GM15510 (cell line): ENCODE results near the gene GLT6D1.

Experiments
- POLR2A ChIP-seq: IDR thresholded peaks from 3 replicates; pipeline ENCODE4 v1.6.1; 2011; ENCODE audit warnings: borderline replicate concordance; ENCODE audit not compliant: insufficient read length; ENCODE audit errors: extremely low read depth

The GLT6D1 gene

DNA sequence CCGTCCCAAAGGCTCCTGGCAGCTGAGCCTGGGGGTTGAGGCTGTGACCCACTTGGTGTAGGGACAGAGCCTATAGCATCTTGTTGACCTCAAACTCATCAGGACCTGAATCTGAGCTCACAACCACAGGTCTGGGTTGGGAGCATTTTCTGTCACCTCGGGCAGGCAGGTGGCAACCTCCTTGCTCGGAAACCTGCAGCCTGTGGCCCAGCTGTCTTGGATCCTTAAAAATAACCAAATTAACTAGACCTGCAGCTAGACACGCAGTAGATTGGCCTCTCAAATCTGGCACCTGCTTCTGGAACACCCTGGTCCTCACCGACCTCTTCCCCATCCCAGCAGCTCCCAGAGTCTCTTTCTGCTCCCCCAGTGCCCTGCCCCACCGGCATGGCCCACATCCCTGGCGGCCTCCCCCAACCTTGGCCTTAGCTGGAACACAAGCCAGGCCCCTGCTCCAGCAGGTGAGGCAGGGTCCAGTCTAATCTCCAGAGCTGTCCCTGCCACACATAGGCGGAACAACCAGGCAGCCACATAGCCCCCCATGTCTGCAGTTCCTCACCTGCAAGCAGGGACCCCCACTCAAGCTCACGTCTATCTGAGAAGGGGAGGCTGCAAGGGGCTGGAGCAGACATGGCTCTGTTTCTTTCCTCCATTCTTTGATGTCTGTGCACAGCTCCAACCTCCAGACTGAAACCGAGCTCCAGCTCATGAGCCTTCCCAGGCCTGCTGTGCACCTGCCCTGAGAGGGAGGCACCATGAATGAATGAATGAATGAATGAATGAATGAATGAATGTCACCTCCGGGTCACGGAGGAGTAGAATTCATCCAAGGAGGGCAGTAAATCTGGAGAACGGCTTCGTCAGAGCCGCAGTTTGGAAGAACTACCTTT is 49.5 kb downstream of the GLT6D1 start:
- TF ChIP-seq POLR2A: no peak

DNA sequence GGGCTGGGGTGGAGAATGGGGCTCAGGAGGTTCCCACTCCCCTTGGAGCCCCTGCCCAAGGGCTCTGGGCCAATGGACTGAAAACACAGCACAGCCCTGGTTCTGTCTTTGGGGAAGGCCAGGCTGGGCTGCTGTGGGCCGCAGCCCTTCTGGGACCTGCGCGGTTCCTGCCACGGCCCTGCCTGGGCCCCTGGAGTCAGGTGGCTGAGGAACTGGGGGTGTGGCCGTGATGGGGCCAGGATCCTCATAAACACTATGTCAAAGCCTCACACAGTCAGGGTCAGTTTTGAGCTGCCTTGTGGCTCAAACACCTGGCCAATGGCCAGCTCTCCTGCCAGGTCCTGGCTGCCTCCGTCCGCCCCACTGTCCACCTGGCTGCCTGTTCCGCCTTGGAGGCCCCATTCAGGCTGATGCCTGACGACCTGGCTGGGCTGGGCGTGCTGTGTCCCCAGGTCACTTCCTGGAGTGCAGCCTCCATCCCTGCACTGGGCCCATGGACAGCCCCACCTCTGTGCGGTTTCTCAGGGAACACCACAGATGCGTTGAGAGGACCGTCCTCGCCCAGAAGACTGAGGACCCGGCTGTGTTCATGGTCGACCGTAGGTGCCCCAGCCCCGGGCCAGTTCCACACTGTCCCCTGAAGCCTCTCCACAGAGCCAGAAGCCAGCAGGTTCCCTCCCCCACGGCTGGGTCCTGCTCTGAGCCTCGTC is 50.3 kb downstream of the GLT6D1 start:
- TF ChIP-seq POLR2A: no peak

DNA sequence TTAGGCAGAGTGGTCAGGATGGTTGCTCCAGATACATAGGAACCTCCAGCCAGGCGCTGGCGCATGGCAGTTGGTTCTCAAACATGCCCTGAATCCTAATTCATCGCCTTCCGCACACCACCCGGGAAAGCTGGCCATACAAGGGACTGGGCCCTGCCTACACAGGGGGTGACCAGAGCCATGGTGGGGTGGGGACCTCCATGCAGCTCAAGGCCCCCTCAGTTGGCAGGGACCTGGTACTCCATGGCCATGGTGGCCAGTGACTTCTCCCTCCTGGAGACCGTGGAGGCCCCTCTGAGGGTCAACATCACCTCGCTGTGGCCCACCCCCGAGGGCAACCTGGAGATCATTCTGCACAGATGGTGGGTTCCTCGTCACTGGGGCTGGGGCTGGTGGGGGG is 51.0 kb downstream of the GLT6D1 start:
- TF ChIP-seq POLR2A: no peak

DNA sequence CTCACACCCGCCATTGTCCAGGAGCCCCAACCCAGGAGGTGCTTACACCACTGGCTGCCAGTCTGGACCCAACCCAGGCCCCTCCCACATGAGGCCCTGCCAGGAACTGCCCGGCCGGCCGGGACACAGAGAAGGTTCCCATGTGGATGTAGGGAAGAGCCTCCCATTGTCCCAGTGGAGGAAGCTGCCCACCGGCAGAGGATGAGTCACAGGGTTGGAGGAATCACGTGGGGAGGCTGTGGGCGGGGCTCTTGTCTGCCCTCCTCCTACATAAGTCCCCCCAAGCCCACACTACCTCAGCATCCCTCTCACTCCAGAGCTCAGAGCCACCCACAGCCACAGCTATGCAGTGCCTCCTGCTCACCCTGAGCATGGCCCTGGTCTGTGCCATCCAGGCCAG is 51.7 kb downstream of the GLT6D1 start:
- no peak for TF ChIP-seq POLR2A

DNA sequence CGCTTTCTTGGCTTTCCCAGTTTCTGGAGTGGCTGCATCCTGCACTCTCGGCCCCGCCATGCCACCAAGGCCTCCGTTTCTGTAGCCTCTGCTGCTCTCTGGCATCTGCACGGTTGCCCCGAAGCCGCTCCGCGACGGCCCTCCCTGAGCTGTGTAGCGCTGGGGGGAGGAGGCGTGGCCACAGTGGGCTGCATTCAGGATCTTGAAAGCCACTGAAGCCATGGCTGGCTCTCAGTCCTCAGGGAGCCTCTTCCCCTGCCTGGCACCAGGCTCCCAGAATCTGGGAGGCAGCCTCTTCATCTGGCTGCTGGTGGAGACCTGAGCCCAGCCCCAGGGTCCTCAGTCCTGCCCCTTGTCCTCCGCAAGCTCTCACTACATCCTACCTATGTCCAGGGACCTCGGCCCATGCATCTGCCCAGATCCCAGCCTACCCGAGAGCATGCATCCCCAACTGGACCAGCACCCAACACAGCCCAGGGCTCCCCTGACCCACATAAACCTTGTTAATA is 52.7 kb downstream of the GLT6D1 start:
- no peak for TF ChIP-seq POLR2A

DNA sequence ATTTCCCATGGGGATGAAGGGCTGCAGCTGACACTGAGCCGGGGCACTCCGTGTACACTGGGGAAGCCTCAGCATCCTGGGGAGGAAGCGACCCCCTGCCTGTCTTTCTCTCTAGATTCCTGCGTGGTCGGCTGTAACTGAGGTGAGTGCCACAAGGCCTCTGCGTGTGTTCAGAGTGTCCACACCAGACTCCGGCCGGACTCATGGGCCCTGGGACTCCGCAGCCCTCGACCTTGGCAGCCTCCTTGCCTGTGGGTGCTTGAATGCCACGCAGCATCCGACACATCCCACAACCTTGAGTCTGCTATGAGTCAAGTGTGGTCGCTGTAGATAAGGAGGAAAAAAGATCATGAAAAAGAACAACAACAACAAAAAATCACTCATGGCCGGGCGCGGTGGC is 54.4 kb downstream of the GLT6D1 start:
- TF ChIP-seq POLR2A: no peak

DNA sequence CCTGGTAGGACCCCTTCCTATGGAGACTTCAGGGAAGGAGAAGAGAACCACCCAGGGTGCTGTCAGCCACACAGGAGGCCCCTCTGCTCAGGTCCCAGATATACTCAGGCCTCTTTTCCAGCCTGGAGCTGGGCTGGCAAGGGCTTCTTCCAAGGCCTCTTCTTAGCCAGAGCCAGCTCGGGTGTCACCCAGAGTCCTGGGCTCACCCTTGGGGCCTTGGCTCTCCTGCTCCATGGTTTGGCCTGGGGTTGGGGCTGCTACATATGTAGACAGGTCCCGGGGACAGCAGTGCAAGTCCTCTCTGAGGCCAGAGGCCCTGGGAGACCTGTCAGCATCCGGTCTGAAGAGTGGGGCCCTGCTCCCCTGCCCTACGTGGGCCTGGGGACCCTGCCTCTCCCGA is 55.0 kb downstream of the GLT6D1 start:
- no peak for TF ChIP-seq POLR2A

DNA sequence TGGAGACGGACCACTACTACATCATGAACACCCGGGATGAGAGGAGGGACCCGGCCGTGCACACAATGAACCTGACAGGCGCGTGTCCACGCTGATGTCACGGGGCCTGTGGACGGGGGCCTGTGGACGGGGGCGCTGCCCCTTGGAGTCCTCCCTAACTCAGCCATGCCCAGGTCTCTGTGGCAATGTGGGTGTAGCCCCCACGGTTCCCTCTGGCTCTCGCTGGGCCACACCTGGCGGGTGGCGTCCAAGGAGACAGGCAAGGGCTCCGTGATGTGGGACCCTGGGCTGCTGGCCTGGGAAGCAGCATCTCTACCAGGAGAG is 55.7 kb downstream of the GLT6D1 start:
- TF ChIP-seq POLR2A: no peak

DNA sequence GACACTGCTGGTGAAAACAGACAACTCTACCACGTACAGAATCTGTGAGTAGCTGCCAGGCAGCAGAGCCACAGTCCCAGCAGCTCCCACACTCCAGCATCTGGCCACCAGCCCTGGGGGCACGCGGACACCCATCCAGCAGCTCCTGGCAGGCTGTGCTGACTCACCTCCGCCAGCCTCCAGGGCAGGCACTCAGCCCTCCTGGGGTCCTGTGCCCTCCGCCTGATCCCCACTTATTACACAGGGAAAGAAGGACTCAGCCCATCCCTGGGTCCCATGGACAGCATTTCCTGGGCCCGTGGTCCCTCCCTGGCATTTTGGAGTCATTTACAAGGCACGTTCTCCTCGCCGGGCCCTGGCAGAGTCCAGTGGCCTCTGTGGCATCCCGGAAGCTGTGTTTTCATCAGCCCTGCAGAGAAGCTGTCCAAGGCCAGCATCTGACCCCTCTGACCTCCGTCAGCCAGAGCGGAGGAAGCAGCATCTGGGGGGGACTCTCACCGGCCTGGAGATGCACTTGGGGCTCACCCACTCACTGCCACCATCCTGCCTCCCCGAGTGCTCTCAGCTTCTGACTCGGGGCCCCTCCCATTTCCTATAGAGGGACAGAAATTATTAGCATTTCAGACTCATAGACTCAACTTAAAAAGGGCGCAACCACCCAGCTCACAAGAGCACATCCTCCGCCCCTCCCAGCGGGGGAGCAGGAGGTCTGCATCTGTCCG is 56.2 kb downstream of the GLT6D1 start:
- TF ChIP-seq POLR2A: no peak

DNA sequence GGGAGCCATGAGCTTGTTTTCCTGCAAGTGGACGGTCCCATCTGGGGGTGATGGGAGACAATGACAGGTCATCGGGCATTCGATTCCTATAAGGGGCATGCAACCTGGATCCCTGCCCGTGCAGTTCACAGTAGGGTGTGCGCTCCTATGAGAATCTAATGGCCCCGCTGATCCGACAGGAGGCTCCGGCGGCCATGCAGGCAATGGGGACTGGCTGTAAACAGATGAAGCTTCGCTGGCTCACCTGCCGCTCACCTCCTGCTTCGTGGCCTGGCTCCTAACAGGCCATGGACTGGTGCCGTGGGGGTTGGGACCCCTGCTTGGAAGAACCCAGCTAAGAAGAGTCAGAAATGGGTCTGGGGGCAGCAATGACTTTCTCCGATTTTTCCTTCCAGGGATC is 56.8 kb downstream of the GLT6D1 start:
- no peak for TF ChIP-seq POLR2A

DNA sequence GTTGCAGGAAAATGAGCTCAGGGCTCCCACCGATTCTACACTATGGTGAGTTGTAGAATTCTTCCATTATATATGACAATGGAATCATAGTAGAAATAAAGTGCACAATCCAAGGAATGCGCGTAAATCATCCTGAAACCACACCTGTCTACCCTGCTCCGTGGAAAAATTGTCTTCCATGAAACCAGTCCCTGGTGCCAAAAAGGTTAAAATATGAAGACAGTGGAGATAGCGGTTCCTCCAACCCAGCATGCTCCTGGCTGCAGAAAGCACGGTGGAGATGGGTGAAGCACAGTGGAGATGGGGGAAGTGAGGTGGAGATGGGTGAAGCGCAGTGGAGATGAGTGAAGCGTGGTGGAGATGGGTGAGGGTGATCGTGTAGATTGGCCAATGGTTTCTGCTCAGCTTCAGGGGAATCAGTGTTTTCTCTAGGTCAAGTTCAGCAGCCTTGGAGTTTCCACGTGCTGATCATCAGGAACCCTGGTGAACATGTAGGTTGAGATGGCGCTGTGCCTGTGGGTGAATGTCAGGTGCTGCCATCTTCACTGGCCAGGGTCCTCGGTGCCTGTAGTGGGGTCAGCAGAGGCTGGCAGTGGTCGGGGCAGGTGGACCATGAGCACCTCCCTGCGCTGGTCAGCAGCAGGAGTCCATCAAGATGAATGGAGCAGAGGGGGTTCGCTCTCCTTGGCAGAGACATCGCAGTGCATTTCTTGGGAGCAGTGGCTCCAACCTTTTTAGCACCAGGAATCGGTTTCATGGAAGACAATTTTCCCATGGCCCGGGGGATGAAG is 57.5 kb downstream of the GLT6D1 start:
- TF ChIP-seq POLR2A: no peak

DNA sequence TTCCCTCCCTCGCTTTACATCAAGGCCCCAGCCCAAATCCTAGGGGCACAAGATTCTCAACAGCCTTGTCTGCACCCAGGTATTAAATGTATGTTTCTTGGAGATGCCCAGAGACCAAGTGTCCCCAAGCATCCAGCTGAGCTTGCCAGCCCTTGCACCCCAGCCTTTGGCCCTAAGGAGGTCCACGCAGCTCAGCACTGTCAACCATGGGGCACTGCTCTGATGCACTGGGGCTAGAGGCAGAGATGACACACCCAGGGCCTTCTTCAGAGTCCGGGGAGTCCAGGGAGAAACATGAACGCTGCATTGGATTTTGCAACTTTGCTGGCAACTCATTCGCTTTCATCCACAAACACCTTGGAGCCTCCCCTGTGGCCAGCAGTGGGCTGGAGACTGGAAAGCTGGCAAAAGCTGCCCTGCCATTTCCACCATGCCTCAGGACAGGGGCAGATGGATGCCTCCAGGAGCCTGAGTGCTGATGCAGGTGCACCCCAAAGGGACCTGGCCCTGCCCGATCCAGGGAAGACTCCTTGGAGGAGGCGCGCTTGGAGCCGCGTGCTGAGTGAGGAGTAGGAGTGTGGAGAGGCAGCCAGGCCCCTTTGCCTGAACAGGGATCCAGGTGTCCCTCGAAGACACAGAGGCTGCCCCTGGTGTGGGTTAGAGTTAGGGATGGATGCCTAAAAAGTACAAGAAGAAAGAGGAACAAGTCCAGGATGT is 58.5 kb downstream of the GLT6D1 start:
- TF ChIP-seq POLR2A: no peak

DNA sequence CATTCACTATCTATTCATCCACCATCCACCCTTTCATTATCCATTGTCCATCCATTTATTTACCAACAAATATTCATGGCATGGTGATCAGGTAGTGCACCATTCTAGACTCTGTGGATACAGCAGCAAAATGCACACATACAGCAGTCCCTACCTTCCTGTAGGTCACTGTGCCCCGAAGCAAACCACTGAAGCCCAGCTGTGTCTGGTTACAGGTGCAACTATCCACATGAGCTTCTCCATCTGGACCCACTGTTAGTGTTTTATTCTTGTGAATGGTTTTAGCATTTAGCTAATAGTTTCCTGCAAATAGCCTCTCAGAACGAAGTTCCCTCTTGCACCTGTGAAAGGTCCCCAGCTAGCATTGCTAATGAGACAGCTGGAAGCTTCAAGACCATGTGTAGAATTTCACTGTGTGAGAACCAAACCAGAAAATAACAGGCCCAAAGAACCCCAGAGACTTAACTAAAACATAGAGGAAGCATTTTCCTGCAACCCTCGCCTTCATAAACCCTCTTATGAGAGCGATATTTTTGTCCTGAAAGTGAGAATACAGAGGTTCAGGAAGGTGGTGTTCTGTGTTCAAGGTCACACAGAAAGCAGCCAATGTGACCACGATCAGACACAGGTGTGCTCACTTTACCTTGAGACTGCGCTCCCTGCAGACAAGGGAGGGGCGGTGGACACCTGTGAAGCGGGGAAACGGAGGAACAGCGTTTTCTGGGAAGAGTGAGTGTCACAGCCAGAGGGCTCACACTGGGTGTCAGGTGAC is 59.3 kb downstream of the GLT6D1 start:
- TF ChIP-seq POLR2A: no peak
